BJ (cell line): ENCODE results near the gene PDE4D. TPM values are rescaled to one million over a fixed set of nuclear protein-coding genes. Genes with fewer than 3 reads are reported as not detected.

ENCODE experiments used
- CTCF ChIA-PET: fragments of 350-600 bp; formaldehyde crosslinking; extraction: SDS; loops from one replicate; lab custom pipeline; 2021; ENCODE audit warnings: antibody characterized with exemption, inconsistent platforms; lab: Yijun Ruan, JAX
- POLR2A ChIA-PET: fragments of 300-600 bp; sonication (Branson Sonifier 250); formaldehyde crosslinking; extraction: SDS; loops from one replicate; lab custom pipeline; 2021; ENCODE audit warnings: antibody characterized with exemption; lab: Charles Lee
- DNase-seq: peaks from one replicate; pipeline ENCODE4 v3.0.0-alpha.2; 2011; ENCODE audit warnings: low read depth
- H3K27me3 ChIP-seq: 2 replicates; pipeline ENCODE4 v1.6.0; 2011; ENCODE audit warnings: low read length; ENCODE audit not compliant: control insufficient read depth, insufficient read depth
- H3K36me3 ChIP-seq: 2 replicates; pipeline ENCODE4 v1.5.1; 2011; ENCODE audit warnings: low read length; ENCODE audit not compliant: control insufficient read depth, insufficient read depth
- H3K4me3 ChIP-seq: 2 replicates; pipeline ENCODE4 v1.5.1; 2011; ENCODE audit warnings: low read depth, mild to moderate bottlenecking, control low read depth, low read length
- CTCF ChIP-seq: IDR thresholded peaks from 2 replicates; pipeline ENCODE4 v1.5.1; 2011; ENCODE audit warnings: low read depth, mild to moderate bottlenecking, control low read depth, inconsistent platforms, low read length, moderate library complexity; ENCODE audit not compliant: insufficient read depth
- polyA plus RNA-seq: library from polyadenylated mRNA; depleted of rRNA; stranded (reverse); fragments of >200 nt; gene quantifications from 2 replicates; pipeline ENCODE4 v1.2.3, GENCODE V29; 2011

Gene PDE4D
- polyA plus RNA-seq, 1 experiment: 2.8 TPM

- no peaks in the 10 kb centered on the region for H3K27me3 ChIP-seq
- DNase-seq: no peak
- no peak for TF ChIP-seq CTCF
- no peaks in the 10 kb centered on the region for H3K36me3 ChIP-seq
- POLR2A ChIA-PET: no interaction called here
- CTCF ChIA-PET: interaction anchor here (0.9 to 2.2 kb wide), 3 partner anchors 32 to 117 kb away, joined by 3 to 5 read pairs (median 5); no protein-coding TSS in a partner anchor
- no peak overlapping the region for H3K4me3 ChIP-seq
These were observed 890.4 kb downstream of the PDE4D start for GRCh38 chr5:59003124-59003523.

- no peak for TF ChIP-seq CTCF
- Histone ChIP-seq H3K36me3 (no peaks in the 10 kb centered on the region), H3K4me3 (no peak overlapping the region), H3K27me3 (no peaks in the 10 kb centered on the region)
- POLR2A ChIA-PET: no interaction called here
- CTCF ChIA-PET: interaction anchor here (0.9 to 2.2 kb wide), 6 partner anchors 14 to 172 kb away, joined by 3 to 12 read pairs (median 4); no protein-coding TSS in a partner anchor
- DNase-seq: no peak
These were observed 891.2 kb downstream of the PDE4D start for GRCh38 chr5:59002162-59002825.

GRCh38 chr5:59001716-59002115 lies 891.8 kb downstream of the PDE4D start:
- CTCF ChIA-PET: interaction anchor here (1.8 to 2.0 kb wide), 3 partner anchors 14 to 172 kb away, joined by 4 to 12 read pairs (median 4); no protein-coding TSS in a partner anchor
- Histone ChIP-seq H3K27me3 (no peaks in the 10 kb centered on the region), H3K4me3 (no peak overlapping the region), H3K36me3 (no peaks in the 10 kb centered on the region)
- POLR2A ChIA-PET: no interaction called here
- no peak for TF ChIP-seq CTCF
- no peak for DNase-seq

- Histone ChIP-seq H3K36me3 (no peaks in the 10 kb centered on the region), H3K27me3 (no peaks in the 10 kb centered on the region), H3K4me3 (no peak overlapping the region)
- CTCF ChIA-PET: interaction anchor here (1.8 to 2.0 kb wide), 3 partner anchors 13 to 173 kb away, joined by 4 to 12 read pairs (median 4); no protein-coding TSS in a partner anchor
- no peak for TF ChIP-seq CTCF
- POLR2A ChIA-PET: no interaction called here
- no peak for DNase-seq
These were observed 892.4 kb downstream of the PDE4D start for GRCh38 chr5:59001154-59001553.

GRCh38 chr5:59000211-59000610 lies 893.3 kb downstream of the PDE4D start:
- DNase-seq: no peak
- Histone ChIP-seq H3K36me3 (no peaks in the 10 kb centered on the region), H3K4me3 (no peak overlapping the region), H3K27me3 (no peaks in the 10 kb centered on the region)
- CTCF ChIA-PET: interaction anchor here (1.3 to 1.4 kb wide), 2 partner anchors 11 to 13 kb away, joined by 5 to 6 read pairs; no protein-coding TSS in a partner anchor
- POLR2A ChIA-PET: no interaction called here
- no peak for TF ChIP-seq CTCF
